Fibroblast of pulmonary artery (primary cell): ENCODE measurements around the gene APELA.

Experiments
- DNase-seq: peaks from one replicate; pipeline ENCODE4 v3.0.0-alpha.2; 2010; ENCODE audit warnings: low read depth
- H3K4me3 ChIP-seq: replicated peaks from 2 replicates; pipeline ENCODE4 v1.5.1; 2011; ENCODE audit warnings: low read depth, mild to moderate bottlenecking, control low read depth, low read length, moderate library complexity
- TF ChIP-seq, protein P1 (sequence below): IDR thresholded peaks from 2 replicates; pipeline ENCODE4 v1.5.1; 2011; ENCODE audit warnings: mild to moderate bottlenecking, control low read depth, low read length, inconsistent platforms; ENCODE audit errors: missing control alignments

Gene APELA

DNA sequence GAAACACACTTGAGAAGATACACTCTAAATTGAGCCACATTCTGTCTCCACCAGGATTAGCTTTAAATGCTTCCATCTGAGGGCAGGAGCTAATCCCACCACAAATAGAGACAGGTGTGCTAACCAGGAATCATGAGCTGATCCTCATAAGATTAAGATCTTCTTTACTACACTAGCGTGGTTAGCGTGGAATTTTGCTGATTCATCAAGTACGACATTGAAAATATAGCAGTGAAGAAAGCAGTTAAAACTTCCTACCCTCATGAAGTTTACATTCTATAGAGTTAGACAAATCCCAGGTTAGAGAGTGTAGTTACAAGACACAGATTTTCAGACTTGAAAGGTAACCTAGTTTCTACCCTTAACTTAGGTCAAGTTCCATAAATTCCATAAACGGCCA, 5.3 kb upstream of the APELA start:
- no peak for DNase-seq
- no peak overlapping the region for H3K4me3 ChIP-seq
- TF ChIP-seq, protein P1, sequence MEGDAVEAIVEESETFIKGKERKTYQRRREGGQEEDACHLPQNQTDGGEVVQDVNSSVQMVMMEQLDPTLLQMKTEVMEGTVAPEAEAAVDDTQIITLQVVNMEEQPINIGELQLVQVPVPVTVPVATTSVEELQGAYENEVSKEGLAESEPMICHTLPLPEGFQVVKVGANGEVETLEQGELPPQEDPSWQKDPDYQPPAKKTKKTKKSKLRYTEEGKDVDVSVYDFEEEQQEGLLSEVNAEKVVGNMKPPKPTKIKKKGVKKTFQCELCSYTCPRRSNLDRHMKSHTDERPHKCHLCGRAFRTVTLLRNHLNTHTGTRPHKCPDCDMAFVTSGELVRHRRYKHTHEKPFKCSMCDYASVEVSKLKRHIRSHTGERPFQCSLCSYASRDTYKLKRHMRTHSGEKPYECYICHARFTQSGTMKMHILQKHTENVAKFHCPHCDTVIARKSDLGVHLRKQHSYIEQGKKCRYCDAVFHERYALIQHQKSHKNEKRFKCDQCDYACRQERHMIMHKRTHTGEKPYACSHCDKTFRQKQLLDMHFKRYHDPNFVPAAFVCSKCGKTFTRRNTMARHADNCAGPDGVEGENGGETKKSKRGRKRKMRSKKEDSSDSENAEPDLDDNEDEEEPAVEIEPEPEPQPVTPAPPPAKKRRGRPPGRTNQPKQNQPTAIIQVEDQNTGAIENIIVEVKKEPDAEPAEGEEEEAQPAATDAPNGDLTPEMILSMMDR = no peak

DNA sequence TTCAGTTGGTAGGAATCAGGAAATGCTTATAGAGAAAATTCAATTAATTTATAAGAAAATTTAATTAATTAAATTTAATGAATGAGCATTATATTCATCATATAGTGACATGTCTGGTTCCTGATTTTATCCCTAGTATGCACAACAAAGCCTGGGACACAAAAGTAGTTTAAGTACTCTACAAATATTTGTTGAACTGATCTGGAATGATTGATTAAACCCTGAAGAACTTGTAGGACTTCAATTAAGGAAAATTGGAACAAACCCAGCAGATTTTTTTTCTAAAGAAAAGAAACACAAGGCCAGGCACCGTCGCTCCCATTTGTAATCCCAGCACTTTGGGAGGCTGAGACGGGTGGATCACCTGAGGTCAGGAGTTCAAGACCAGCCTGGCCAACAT, 4.5 kb upstream of the APELA start:
- DNase-seq = no peak
- TF ChIP-seq, protein P1 = no peak
- no peak overlapping the region for H3K4me3 ChIP-seq

DNA sequence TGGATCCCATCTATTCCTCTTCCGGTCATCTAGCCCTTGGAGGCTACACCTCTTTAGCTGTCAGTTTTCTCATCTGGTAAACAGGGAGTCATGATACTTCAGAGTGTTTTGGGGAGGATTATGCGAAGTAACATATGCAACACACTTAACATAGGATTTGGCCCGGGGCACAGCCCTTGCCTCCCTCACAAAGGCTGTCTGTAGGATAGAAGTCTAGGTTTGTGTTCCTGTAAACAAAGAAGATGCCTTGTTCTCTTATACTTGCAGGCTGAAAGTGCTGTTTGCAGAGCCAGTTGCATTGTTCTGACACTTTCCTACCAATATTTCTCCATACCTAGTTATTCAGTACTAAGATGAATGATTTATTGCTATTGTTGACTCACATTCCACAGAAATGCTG, 2.2 kb upstream of the APELA start:
- DNase-seq = no peak
- H3K4me3 ChIP-seq = no peak overlapping the region
- TF ChIP-seq, protein P1 = no peak

DNA sequence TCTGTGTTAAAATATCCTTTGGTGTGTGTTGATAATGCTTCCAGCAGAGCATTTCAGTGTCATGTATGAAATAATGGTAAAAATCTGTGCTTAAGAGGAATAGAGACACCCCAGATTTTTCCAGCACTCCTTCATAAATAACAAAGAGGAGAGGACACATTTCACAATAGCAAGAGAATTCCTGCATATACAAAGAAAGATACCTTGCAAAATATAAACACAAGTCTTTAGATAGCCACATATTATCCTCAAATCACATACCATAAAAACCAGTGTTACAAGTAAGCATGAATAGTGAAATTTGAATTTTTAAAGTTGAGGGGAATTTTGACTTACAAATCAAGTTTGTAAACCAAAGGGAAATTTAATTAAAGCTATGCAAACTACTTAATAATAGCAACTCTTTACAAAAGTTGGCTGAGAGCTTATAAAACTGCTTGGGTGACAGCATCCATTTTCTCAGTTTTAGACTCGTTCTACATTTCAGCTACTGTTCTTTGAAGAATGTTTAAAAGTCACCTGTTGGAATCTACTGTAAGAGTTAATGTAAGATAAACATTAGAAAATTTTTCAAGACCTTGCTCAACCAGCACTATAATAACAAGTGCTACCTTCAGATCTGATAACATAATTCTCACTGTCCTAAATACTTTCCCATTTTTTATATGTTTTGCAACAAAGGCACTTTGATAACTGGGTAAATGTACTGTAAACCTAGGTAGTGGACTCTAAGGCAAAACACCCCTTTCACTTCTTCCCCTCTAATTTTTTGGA, 3.7 kb downstream of the APELA start:
- TF ChIP-seq, protein P1 = no peak
- no peak for DNase-seq
- H3K4me3 ChIP-seq = no peak overlapping the region

DNA sequence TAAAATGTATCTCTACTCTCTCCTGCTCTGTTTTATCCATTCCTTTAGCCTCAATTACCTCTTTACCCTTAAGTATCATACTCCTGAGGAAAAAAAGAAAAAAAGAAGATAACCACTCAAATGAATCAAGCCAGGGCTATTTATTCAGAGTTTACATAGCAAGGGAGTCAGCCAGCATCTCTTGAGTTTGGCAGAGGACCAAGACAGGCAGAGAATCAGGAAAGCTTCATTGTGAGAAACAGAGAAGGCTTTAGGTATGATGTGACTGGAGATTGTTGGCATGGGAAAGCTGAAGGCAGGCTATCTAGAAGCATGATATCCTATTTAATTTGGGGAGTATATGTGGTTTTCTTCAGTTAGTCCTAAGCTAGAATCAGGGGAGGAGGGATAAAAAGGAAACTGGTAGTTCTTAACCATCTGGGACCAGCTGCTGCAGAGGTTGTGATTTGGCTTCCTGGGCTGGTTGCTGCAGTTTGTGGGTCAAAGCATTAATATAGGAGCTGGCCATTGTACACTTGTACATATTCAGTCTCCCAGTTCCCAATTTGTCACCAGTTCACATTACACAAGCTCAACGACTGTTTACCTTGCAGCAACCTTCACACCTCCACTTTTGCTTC, 11.2 kb downstream of the APELA start:
- no peak for DNase-seq
- TF ChIP-seq, protein P1 = no peak
- H3K4me3 ChIP-seq = no peak overlapping the region

DNA sequence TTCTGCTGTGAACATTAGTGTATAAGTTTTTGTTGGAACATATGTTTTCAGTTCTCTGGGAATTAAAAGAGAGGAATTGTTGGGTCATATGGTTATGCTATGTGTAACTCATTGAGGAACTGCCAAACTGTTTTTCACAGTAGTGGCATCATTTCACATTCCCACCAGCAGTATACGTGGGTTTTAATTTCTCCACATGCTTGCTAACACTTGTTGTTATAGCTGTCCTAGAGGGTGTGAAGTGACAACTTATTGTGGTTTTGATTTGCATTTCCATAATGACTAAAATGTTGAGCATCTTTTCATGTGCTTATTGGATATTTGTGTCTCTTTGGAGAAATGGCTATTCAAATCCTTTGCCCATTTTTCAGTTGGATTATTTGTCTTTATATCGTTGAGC, 13.7 kb downstream of the APELA start:
- no peak overlapping the region for H3K4me3 ChIP-seq
- TF ChIP-seq, protein P1 = no peak
- DNase-seq = no peak
